ENCODE data around the gene NAA10. TPM values are rescaled to one million over a fixed set of nuclear protein-coding genes. Genes with fewer than 3 reads are reported as not detected.

The NAA10 gene
- polyA plus RNA-seq, 4 donors: 50.5 to 80.7 (median 76.8) TPM

- DNase-seq (ENCODE audit: low read depth in 4 of 4, low spot score in 2 of 4): no peak
Measured at GRCh38 chrX:153911798-153912197, 23.0 kb downstream of the NAA10 start.

- no peak for DNase-seq (ENCODE audit: low read depth in 4 of 4, low spot score in 2 of 4)
Measured at GRCh38 chrX:153910446-153910845, 24.4 kb downstream of the NAA10 start.

DNA sequence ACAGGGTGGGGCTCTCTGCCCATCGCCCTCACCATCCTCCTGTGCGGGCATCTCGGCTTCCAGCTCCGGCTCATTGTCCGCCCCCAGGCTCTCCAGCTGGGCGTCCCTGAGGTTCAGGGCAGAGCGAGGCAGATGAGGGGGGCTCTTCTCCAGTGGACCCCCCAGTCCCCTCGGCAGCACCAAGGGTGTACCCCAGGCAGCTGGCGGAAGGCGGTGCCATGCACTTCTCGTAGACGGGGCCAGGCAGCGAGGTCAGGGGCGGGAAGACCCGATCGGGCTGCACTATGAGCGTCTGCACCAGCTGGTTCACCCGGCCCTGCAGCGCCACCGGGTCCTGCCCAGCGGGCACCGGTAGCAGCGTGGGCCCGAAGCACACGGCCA, 24.9 kb downstream of the NAA10 start:
- no peak for DNase-seq (ENCODE audit: low read depth in 4 of 4, low spot score in 2 of 4)

DNA sequence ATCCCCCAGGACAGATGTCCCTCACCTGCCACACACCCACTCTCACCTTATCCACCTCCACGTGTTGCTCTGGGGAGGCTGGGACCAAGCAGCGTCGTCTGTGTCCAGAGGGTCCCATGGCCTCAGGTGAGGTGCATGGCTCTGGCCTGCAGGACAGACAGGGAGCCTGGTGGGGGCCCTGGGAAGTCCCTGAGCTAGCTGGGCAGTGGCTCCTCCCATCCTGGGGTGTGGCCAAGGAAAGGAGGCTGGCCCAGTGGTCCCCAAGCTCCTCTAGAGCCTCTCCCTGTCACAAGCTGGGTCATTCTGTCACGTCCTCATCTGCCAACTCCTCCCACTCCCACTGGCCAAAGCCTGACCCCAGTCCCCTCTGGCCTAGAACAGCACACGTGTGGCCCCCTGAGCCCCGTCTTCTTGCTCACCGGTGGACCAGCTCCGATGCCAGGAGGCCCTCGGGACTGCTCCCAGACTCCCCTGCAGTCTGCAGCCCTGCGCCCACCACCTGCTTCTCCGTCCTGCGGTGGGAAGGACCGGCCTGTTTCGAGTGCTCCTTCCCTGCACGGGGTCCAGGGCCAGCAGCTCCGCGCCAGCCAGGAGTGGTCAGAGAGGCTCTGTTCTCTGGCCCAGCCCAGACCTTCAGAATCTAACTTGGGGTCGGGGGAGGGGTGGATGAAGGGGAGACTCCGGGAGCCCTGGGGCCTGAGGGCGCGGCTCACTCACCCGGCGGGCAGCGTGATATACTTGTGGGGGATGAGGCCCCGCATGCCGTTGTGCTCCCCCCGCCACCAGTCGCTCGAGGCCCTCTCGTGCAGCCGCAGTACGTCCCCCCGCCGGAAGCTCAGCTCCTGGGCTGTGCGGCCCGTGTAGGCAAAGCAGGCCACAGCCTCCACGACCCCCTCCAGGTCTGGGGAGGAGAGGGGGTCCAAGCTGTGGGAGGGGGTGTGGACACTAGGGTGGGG, 25.5 kb downstream of the NAA10 start:
- DNase-seq (ENCODE audit: low read depth in 4 of 4, low spot score in 2 of 4): no peak

DNA sequence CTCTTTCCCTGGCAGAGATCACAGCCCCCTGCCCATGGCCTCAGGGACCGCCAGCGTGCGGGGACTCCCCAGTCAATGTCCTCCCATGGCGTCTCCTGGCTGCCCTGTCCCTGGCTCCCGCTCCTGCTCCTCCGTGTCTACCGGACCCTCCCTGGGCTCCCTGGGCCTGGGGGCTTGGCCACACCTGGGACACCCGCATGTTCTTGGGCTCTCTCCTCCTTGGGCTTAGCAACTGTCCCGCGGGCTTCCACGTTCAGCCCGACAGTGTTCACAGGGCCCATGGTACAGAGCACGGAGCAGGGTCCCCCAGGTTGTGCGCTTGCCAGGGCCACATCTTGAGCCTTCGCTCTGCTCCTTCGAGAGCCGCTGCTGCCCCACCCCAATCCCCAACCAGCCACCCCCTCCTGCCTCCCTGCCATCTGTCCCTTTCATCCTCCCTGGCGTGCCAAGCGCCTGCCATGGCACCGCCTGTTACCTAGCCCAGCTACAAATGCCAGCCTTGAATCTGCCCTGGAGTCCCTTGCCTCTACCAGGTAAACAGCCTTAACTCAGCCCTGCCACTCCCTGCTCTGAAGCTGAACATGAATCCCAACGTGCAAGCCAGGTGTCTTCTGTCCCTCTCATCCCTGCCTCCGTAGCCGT, 26.5 kb downstream of the NAA10 start:
- no peak for DNase-seq (ENCODE audit: low read depth in 4 of 4, low spot score in 2 of 4)

DNA sequence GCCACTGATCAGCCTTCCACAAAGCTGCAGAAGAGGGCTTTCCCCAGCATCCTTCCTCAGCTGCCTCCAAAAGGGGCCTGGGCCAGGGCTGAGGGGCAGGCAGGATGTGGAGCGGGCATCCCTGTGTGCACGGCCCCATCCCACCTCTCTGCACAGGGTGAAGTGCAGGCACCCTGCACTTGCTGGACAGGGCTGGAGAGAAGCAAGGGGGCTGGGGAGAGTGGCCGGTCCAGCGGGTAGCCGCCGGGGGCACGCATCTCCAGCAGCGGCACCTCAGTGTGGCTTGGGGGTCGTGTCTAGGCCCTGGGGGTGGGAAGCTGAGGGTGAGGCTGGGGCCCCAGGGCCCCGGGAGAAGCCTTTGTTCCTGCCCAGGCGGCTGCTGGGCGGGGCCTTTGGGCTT, 27.4 kb downstream of the NAA10 start:
- DNase-seq (ENCODE audit: low read depth in 4 of 4, low spot score in 2 of 4): no peak

DNA sequence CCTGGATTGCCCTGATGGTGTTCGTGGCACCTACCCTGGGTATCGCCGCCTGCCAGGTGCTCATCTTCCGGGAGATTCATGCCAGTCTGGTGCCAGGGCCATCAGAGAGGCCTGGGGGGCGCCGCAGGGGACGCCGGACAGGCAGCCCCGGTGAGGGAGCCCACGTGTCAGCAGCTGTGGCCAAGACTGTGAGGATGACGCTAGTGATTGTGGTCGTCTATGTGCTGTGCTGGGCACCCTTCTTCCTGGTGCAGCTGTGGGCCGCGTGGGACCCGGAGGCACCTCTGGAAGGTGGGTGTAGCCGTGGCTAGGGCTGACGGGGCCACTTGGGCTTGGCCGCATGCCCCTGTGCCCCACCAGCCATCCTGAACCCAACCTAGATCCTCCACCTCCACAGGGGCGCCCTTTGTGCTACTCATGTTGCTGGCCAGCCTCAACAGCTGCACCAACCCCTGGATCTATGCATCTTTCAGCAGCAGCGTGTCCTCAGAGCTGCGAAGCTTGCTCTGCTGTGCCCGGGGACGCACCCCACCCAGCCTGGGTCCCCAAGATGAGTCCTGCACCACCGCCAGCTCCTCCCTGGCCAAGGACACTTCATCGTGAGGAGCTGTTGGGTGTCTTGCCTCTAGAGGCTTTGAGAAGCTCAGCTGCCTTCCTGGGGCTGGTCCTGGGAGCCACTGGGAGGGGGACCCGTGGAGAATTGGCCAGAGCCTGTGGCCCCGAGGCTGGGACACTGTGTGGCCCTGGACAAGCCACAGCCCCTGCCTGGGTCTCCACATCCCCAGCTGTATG, 28.5 kb downstream of the NAA10 start:
- DNase-seq (ENCODE audit: low read depth in 4 of 4, low spot score in 2 of 4): no peak

- DNase-seq (ENCODE audit: low read depth in 4 of 4, low spot score in 2 of 4): no peak
Measured at GRCh38 chrX:153905481-153906095, 29.2 kb downstream of the NAA10 start.

GRCh38 chrX:153903991-153904957, 30.6 kb downstream of the NAA10 start, which contains the start of gene AVPR2:
AVPR2 (plus strand) TSS chrX:153904673; CDS start chrX:153905146, 473 bp downstream.
- no peak for DNase-seq (ENCODE audit: low read depth in 4 of 4, low spot score in 2 of 4)

DNA sequence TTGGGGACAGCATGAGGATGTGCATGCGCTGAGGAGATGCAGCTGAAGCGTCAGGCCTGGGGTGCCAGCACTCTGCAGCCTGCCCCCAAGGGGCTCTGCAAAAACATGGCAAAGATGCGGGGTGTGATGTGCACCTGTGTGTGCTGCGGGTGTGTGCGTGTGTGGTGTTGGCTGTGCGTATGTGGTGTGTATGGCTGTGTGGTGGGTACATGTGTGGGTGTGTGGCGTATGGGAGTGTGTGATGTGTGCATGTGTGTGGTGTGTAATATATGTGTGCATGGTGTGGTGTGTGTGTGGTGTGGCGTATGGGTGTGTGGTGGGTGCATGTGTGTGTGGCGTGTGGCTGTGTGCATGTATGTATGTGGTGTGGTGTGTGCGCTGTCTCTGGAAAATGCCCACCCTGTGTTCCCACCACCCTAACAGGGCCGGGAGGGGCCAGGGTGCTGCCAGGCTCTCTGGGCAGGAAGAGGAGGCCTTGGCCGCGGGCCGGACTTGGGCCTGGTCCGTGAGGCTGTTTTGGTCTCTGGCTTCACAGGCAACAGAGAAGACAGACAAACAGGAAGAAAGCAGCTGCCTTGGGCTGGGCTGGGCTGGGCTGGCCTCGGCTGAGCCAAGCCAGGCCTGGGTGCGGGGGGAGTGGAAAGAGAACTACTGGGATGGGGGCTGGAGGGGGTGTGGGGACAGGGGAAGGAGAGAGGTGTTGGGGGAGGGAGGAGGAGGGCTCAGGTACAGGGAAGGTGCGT, 31.4 kb downstream of the NAA10 start:
- no peak for DNase-seq (ENCODE audit: low read depth in 4 of 4, low spot score in 2 of 4)

DNA sequence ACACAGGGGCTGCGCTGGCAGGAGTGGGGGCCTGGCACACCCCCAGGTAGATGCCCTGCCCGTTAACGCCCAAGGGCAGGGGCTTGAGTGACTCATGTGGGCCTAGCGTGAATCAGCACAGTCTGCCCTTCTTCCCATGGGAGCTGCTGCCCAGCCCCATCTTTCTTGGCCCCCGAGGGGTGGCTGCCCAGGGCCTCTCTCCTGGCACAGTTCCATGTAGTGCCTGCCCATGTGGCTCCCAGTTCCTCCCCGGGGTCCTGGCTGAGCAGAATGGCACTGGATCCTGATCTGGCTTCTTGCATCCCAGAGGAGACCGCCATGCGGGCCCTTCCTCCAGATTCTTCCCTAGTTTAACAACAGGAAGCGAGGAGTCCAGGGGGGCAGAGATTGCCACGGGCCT, 32.5 kb downstream of the NAA10 start:
- no peak for DNase-seq (ENCODE audit: low read depth in 4 of 4, low spot score in 2 of 4)

DNA sequence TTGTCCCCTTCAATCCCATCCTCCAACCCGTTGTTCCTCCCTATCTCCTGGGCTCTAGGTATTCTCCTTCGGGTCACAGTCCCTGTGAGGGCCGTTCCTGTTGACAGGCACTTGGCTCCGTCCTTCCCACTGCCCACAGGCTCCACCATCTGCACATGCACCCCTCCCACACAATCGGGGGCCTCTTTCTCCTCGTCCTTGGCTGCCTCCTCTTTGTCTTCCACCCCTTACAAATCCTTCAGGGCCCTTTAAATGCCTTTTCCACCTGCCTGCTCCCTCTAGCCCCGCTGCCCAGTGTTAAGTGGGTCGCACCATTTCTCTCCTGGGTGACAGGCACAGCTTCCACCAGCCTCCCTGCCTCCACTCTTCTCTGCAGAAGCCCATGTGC, 33.1 kb downstream of the NAA10 start:
- no peak for DNase-seq (ENCODE audit: low read depth in 4 of 4, low spot score in 2 of 4)

DNA sequence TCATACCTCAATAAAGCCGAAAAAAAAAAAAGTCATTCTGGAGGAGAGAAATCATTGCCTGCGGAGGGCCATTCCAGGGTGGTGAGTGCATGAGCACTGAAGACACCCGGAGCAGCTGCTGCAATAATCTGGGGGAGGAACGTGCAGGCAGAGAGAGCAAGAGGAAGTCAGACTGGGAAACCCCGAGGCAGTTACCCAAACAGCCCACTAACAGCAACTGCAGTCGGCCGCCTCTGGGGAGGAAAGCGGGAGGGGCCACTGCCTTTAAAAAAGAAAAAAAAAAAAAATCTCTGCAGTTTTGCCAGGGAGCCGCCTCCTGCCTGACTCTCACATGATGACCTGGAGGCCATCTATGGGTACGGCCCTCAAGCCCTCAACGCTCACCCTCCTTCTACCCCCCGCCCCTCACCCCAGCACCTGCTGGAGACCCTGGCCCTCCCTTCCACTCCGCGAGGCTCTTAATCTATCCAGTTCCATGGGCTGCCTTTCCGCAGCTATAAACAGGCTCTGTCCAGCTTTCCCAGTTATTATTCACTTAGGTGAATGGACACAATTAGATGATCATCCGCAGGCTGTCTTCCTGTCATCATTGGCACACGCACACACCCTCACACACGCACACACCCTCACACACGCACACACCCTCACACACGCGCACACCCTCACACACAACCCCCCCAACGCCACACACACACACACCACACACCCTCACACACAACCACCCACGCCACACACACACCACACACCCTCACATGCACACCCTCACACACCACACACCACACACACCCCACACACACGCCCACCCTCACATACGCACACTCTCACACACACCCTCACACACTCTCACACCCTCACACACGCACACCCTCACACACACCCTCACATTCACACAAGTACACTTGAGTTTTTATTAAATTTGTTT, 33.7 kb downstream of the NAA10 start:
- DNase-seq (ENCODE audit: low read depth in 4 of 4, low spot score in 2 of 4): no peak

DNA sequence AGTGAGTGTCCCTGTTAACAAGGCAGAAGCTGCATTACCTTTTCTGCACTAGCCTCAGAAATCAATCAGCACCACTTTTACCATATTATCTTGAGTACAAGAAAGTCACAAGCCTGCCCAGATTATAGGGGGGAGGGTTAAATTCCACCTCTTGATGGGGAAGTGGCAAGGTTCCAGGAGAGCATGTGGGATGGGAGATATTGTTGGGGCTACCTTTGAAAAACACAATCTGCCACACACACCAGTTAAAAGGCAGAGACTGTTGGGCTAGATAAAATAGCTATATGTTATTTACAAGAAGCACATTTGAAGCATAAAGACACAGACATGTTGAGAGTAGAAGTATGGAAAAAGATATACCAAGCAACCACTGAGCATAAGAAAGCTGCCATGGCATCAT, 36.9 kb downstream of the NAA10 start:
- DNase-seq (ENCODE audit: low read depth in 4 of 4, low spot score in 2 of 4): no peak

DNA sequence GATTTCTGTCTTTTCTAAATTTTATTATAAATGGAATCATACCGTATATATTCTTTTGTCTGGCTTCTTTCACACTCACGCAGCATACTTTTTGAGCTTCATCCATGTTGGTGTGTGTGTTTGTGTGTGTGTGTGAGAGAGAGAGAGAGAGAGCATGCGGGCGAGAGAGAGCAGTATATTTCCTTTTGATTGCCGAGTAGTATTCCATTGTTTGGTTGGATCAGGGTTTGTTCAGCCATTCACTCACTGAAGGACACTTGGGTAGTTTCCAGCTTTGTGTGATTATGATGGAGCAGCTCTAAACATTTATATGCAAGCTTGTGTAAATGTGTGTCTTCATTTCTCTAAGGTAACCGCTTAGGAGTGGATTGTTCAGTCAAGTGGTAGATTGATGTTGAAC, 45.7 kb downstream of the NAA10 start:
- no peak for DNase-seq (ENCODE audit: low read depth in 4 of 4, low spot score in 2 of 4)

DNA sequence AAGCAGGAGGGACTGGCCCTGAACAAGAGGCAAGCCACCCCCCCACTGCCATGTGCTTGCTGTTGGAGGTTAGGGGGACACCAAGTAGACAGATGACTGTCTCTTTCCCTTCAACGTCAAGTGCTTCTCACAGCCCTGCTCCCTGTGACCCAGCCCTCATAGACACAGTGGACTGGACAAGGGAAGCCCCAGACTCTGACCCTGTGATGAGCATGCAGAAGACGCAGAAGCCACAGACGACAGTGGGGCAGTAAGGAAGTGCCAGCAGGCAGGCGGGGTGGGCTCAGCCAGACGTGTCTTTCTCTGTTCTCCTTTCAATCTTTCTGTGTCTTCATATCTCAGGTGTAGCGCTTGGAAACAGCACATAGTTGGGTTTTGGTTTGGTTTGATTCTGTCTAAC, 46.5 kb downstream of the NAA10 start:
- no peak for DNase-seq (ENCODE audit: low read depth in 4 of 4, low spot score in 2 of 4)

- no peak for DNase-seq (ENCODE audit: low read depth in 4 of 4, low spot score in 2 of 4)
Measured at GRCh38 chrX:153887385-153887784, 47.5 kb downstream of the NAA10 start.

GRCh38 chrX:153886915-153887314, 47.9 kb downstream of the NAA10 start:
- no peak for DNase-seq (ENCODE audit: low read depth in 4 of 4, low spot score in 2 of 4)
